Activated CD4-positive, alpha-beta T cell treated with anti-CD3 and anti-CD28 coated beads, Interleukin-2, Interleukin-4, amounts not matched to agents 100 ng/mL and 50 ng/mL, durations not matched to agents 16 hours and 8 hours (primary cell): ENCODE measurements around the gene SMIM27.
"Not testable (repeated sequence)": the region's sequence is repeated elsewhere in the genome, so short reads cannot be mapped to it uniquely, and the experiment has no call there.

ENCODE experiments used
- DNase-seq: peaks from one replicate; pipeline ENCODE4 v3.0.0-alpha.2; 2020; ENCODE audit warnings: low spot score

Gene SMIM27, protein sequence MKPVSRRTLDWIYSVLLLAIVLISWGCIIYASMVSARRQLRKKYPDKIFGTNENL

GRCh38 chr9:32552172-32552872, at the start of gene SMIM27, which contains the start of gene TOPORS:
Gene SMIM27, plus strand, starts transcription at chr9:32552327. Its CDS starts 108 bp downstream, at chr9:32552435.
Gene TOPORS, minus strand, starts transcription at chr9:32552586. Its CDS starts 150 bp downstream, at chr9:32552436.
- peak; percentile 90 for DNase-seq

GRCh38 chr9:32502464-32502863, 49.7 kb upstream of the SMIM27 start:
- DNase-seq = no peak

GRCh38 chr9:32503008-32503407, 49.1 kb upstream of the SMIM27 start:
- DNase-seq = no peak

DNA sequence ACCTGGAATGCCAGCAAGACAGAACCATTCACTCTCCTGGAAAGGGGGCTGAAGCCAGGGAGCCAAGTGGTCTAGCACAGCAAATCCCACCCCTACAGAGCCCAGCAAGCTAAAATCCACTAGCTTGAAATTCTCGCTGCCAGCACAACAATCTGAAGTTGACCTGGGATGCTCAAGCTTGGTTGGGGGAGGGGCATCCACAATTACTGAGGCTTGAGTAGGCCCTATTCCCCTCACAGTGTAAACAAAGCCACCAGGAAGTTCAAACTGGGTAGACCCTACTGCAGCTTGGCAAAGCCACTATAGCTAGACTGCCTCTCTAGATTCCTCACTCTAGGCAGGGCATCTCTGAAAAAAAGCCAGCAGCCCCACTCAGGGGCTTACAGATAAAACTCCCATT, 43.4 kb upstream of the SMIM27 start:
- no peak for DNase-seq

DNA sequence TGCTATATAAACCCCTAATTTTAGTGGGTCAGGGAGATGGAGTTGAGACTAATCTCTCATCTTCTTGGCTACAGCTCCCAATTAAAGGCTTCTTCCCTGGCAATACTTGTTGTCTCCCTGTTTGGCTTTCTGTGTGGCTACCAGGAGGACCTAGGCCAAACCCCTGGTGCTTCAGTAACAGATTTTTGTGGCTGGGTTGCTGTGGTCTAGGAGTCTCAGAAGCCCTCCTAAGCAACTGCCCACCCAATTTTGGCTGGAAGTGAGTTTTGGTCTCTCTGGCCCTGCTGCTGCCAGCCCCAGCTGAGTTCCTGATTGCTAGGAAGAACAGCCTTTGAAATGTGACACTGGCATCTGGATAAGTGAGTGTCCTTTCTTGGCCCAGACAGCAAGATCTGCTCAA, 35.9 kb upstream of the SMIM27 start:
- DNase-seq = no peak

GRCh38 chr9:32518276-32518675, 33.9 kb upstream of the SMIM27 start:
- no peak for DNase-seq

- no peak for DNase-seq
Observed at GRCh38 chr9:32523910-32524309, 28.2 kb upstream of the SMIM27 start.

- DNase-seq = not testable (repeated sequence)
Observed at GRCh38 chr9:32524558-32524891, 27.6 kb upstream of the SMIM27 start.

DNA sequence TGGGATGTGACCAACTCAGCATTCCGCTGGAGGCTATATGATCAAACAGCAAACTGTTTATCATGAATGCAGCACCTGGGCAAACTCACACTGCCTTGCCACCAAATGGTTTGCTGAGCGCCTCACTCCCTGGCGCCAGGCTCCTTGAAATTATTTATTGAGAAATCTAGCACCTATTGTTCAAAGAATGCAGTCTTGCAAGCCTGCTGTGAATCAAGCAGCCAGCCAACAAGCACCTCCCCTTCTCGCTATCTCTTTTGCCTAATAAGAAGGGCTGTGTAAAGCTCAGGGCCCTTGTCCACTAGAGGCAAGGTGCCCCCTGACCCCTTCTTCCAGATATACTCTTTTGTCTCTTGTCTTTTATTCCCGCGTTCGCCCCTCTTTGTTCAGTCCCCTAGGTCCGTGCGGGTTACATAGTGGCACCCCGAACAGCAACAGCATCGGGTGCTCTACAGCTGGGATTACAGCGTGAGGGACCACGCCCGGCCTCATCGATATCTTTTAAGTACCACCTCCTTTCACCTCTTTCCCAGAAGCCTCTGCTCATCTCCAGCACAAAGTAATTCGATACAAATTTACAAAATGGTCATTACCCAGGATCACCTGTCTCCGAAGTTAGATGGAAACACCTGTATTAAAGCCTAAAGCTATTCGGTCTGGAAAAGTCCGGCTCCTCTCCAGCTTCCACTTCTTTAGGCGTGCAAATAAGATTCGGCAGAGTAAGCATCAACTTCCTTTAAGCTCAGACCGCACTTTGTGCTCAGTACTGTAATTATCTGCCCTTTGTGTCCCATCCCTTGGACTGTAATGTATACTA, 27.0 kb upstream of the SMIM27 start:
- peak; percentile 13 for DNase-seq

- DNase-seq = no peak
Observed at GRCh38 chr9:32525709-32526030, 26.5 kb upstream of the SMIM27 start.

DNA sequence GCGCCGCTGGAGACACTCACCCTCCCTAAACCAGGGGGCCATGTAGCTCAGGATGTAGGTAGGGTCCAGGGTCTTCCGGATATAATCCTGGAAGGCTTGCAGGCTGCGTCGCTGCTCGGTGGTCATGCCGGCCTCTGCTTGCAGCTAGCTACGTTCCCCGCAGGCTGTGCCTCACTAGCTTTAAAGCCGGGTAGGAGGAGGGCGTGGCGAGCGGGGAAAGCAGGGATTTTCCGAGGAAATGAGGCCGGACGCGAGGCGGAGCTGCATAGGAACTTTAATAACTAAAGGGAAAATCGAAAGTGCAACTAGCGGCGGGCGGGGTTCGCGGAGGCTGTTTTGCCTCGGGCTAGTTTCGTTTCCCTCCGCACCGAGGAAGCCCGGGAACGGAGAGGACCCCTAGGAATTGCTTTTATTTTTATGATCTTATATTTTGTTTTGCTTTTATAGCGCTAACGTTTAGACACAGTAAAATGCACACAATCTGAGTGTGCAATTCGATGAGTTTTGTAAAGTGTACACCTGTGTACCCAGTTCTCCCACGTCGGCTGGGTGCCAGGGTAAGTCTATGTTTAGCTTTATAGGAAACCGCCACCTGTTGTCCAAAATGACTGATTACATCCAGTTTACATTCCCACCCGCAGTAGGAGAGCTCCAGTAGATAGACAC, 26.0 kb upstream of the SMIM27 start, which contains the start of gene RIGI:
Gene RIGI, minus strand, starts transcription at position 156 of the 666 bp plus-strand sequence. Its CDS starts 30 bp downstream, at position 126.
- peak; percentile 68 for DNase-seq

DNA sequence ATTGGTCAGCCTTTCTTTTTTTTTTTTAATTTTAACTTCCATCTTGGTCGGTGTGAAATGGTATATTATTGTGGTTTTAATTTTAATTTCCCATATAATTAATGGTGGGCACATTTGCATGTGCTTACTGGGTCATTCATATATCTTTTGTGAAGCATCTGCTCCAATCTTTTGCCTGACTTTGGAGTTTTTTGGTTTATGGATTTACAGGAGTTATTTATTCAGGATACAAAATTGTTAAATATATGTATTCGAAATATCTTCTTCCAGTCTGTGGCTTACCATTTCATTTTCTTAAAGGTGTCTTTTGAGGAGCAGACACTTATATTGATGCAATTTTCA, 25.4 kb upstream of the SMIM27 start:
- no peak for DNase-seq

DNA sequence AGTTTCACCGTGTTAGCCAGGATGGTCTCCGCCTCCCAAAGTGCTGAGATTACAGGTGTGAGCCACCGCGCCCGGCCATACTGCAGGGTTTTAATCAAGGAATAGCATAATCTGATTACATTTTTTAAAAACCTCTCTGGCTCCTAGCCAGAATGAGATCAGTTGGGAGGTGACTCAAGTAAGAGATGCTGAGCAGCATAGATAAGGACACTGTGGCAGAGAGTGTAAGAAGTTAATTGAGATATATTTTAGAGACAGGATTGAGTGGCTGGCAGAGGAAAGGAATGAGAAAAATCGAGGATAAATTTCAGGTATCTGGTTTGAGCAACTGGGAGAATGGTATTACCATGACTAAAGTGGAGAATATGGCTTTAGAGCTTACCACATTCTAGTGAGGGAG, 18.8 kb upstream of the SMIM27 start:
- DNase-seq = no peak

DNA sequence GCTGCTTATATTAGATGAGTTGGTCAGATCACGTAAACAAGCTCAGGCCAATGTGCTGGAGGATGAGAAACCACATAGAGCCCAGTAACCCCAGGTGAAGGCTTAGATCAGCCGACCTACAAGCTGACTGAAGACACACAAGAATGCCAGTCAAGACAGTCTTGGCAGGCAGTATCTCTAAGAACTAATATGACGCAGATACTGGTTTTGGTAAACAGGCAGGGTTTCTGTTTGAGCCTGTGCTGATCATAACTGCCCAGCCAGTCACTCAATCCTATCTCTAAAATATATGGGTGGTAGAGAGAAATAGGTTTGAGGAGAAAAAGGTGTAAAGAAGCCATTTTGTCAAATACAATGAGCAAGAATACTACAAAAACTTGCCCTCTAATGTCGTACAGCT, 18.3 kb upstream of the SMIM27 start:
- DNase-seq = no peak

- no peak for DNase-seq
Observed at GRCh38 chr9:32543047-32543446, 9.1 kb upstream of the SMIM27 start.

DNA sequence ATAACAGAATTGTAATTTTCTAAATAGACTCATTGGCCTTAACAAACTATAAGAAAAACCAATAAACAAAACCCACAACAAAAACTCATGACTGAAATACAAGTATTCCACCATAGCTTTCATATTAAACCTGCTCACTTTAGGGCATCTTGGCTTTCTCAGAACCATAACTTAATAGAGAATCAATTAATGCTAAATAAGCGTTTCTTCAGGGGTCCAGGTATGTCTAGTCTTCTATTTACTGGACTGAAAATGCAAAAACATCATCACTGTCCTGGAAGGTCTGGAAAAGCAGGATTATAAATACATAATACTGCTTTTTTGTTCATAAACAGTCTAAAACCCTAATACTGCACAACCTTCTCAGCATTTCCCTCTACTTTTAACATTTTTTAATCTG, 6.2 kb upstream of the SMIM27 start:
- DNase-seq = no peak

DNA sequence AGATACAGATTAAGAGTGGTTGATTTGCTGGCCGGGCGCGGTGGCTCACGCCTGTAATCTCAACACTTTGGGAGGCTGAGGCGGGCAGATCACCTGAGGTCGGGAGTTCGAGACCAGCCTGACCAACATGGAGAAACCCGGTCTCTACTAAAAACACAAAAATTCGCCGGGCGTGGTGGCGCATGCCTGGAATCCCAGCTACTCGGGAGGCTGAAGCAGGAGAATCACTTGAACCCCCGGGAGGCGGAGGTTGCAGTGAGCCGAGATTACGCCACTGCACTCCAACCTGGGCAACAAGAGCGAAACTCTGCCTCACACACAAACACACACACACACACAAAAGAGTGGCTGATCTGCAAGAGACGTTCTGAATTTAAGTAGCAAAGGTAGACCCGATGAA, 3.9 kb upstream of the SMIM27 start:
- DNase-seq = not testable (repeated sequence)

DNA sequence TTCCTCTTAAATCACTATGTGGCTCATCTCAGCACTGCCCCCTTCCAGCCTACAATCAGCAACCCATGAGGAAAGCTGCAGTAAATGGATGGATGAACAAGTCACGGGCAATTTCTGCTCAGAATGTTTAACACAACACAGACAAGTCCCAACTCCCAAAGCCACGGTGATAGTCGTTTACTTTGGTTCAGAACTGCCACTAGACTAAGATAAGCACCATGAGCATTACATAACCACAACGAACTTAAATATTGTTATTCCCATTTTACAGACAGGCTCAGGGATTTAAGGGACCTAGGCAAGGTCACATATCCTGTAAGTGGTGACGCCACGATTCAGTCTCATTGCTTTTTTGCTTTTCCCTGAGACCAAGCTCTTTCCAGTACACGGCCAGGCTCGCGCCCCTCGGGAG, 2.0 kb upstream of the SMIM27 start:
- DNase-seq = no peak

GRCh38 chr9:32550562-32551275, 1.4 kb upstream of the SMIM27 start:
- DNase-seq = peak; percentile 93

GRCh38 chr9:32551276-32552051, 663 bp upstream of the SMIM27 start:
- peak; percentile 31 for DNase-seq

DNA sequence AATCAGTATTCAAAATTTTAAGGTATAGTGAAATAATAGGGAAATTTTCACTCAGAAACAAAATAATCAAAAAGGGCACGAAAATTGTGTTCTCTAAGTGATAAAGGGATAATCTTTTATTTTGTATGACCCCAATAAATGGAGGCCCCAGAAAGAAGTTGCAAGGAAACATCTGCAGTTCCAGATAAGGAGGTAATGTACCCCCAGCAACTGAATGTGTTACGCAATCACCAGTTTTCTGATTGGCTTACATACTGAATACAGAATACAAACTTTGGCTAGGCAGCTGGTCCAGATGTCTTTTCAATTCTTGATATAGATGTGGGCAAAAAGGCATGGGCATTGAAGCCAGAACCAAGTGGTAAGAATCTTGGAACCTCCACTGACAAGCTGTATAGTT, 2.0 kb downstream of the SMIM27 start:
- no peak for DNase-seq

GRCh38 chr9:32554591-32554990, 2.5 kb downstream of the SMIM27 start:
- DNase-seq = no peak
